Activated CD8-positive, alpha-beta T cell treated with anti-CD3 and anti-CD28 coated beads for 36 hours (primary cell): ENCODE results near the gene COPZ1. TPM values are rescaled to one million over a fixed set of nuclear protein-coding genes. Genes with fewer than 3 reads are reported as not detected.

Source experiments
- ATAC-seq: fragments of 200-7000 bp; cut with Tn5 transposase; one replicate; pipeline ENCODE4 v1.10.0; 2021; ENCODE audit warnings: mild to moderate bottlenecking, moderate library complexity
- CTCF ChIA-PET: fragments of 350-600 bp; sonication (Branson Sonifier 250); formaldehyde crosslinking; loops from one replicate; lab custom pipeline; 2021; ENCODE audit warnings: antibody characterized with exemption; lab: Charles Lee
- POLR2A ChIA-PET: fragments of 350-600 bp; sonication (Branson Sonifier 250); formaldehyde crosslinking; loops from one replicate; lab custom pipeline; 2021; ENCODE audit warnings: antibody characterized with exemption; lab: Charles Lee
- DNase-seq: peaks from one replicate; pipeline ENCODE4 v3.0.0-alpha.2; 2020
- H3K27ac Mint-ChIP-seq: one replicate; pipeline ENCODE4 v1.8.0; 2021; ENCODE audit warnings: mild to moderate bottlenecking, mixed read lengths
- H3K27me3 Mint-ChIP-seq: one replicate; pipeline ENCODE4 v1.8.0; 2021; ENCODE audit warnings: mixed read lengths
- H3K36me3 Mint-ChIP-seq: one replicate; pipeline ENCODE4 v1.8.0; 2021; ENCODE audit warnings: low read depth, mixed read lengths
- H3K4me1 Mint-ChIP-seq: one replicate; pipeline ENCODE4 v1.8.0; 2021; ENCODE audit warnings: low read depth, mixed read lengths
- H3K4me3 Mint-ChIP-seq: one replicate; pipeline ENCODE4 v1.8.0; 2021; ENCODE audit warnings: mild to moderate bottlenecking, moderate library complexity, mixed read lengths
- H3K9me3 Mint-ChIP-seq: one replicate; pipeline ENCODE4 v1.8.0; 2021; ENCODE audit warnings: mixed read lengths
- intact Hi-C: fragments of 100-400 bp; cut with micrococcal nuclease; formaldehyde crosslinking; loops from one replicate; pipeline ENCODE4 v1.10.0; 2022
- total RNA-seq, 2 experiments: library from RNA; stranded (reverse); gene quantifications; one replicate each; pipeline ENCODE4 v1.2.3, GENCODE V29; 2021
- TF ChIP-seq, protein P1 (sequence below): fragments of 200-600 bp; IDR thresholded peaks from one replicate; pipeline ENCODE4 v1.8.0; 2022; ENCODE audit warnings: antibody characterized with exemption, mild to moderate bottlenecking

Gene COPZ1
- total RNA-seq, 2 experiments from 2014 or later: 75.8 to 78.4 TPM

DNA sequence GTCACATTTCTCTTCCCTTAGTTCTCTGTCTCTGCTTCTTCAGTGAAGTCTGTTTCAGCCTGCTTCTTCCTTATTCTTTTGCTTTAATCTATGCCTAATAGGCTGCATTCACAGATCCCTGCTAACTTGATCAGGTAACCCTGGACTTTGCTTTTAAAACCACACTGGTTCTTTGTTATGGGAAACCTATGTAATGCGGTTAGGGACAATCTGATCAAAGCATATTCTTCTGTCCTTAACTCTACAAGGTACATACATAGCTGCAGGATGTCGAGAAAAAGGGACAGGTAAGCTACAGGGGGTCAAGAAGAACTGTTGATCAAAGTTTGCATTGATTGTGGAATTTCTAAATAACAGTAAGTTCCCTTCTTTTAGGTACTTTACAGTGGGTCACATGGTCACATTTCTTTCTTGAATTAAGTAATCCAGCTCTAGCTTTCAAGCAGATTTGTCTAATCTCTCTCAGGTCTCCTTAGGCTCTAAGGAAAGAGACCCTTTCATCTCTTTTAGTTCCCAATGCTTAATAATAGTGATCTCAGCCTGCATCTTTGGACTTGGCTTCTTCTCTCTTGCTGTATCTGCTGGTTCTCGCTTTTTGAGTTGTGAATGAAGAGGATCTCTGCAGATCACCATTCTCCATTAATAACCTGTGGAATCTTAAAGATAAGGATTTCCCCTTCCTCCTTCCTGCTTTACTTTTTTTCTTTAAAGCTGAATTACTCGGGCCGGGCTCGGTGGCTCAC, 3.8 kb downstream of the COPZ1 start:
- DNase-seq: no peak
- CTCF ChIA-PET: interaction anchor here (0.7 to 9.7 kb wide), 8 partner anchors 7 to 109 kb away, joined by 3 to 93 read pairs (median 4); no protein-coding TSS in a partner anchor
- peak overlapping the region; percentile 35 for H3K27ac Mint-ChIP-seq
- intact Hi-C loops: loop anchor here (5.0 kb wide), 1 partner anchor 34 kb away; the partner anchor contains the start of gene GPR84
- POLR2A ChIA-PET: interaction anchor here (0.6 to 1.3 kb wide), 3 partner anchors 9 to 54 kb away, joined by 3 to 5 read pairs (median 4); partner anchors contain the start of gene HNRNPA1
- TF ChIP-seq, protein P1, sequence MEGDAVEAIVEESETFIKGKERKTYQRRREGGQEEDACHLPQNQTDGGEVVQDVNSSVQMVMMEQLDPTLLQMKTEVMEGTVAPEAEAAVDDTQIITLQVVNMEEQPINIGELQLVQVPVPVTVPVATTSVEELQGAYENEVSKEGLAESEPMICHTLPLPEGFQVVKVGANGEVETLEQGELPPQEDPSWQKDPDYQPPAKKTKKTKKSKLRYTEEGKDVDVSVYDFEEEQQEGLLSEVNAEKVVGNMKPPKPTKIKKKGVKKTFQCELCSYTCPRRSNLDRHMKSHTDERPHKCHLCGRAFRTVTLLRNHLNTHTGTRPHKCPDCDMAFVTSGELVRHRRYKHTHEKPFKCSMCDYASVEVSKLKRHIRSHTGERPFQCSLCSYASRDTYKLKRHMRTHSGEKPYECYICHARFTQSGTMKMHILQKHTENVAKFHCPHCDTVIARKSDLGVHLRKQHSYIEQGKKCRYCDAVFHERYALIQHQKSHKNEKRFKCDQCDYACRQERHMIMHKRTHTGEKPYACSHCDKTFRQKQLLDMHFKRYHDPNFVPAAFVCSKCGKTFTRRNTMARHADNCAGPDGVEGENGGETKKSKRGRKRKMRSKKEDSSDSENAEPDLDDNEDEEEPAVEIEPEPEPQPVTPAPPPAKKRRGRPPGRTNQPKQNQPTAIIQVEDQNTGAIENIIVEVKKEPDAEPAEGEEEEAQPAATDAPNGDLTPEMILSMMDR: no peak
- no peak overlapping the region for H3K4me3 Mint-ChIP-seq
- H3K27me3 Mint-ChIP-seq: no peaks in the 10 kb centered on the region
- ATAC-seq: no peak
- peaks cover 5% of the 10 kb centered on the region for H3K36me3 Mint-ChIP-seq
- H3K4me1 Mint-ChIP-seq: peaks cover 54% of the 10 kb centered on the region
- no peaks in the 10 kb centered on the region for H3K9me3 Mint-ChIP-seq

DNA sequence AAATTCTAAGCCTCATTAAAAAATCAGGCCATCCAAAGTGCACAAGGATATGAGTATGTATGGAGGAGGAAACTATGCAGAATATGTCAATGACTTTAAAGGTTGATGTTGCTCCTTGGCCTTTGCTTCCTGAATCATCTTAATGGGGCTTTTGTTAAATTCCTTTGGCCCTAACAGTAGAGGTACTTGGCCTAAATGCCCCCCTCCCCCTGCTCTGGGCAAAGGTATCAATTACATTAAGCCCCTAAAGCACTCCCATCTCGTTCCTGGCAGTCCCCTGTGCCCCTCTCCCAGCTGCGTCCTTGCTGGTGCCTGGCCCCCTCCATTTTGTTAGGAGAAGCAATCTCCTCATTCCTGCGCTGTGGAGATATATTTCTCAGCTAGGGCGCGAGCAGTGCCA, 4.8 kb downstream of the COPZ1 start:
- DNase-seq (no peak), ATAC-seq (no peak)
- intact Hi-C loops: loop anchor here (5.0 kb wide), 1 partner anchor 33 kb away; the partner anchor contains the start of gene GPR84
- TF ChIP-seq, protein P1: no peak
- no peak overlapping the region for H3K27ac Mint-ChIP-seq
- ChIA-PET POLR2A (interaction anchor here (1.3 to 1.5 kb wide), 3 partner anchors 29 to 49 kb away, joined by 3 to 4 read pairs (median 3); partner anchors contain the start of gene HNRNPA1), CTCF (interaction anchor here (1.0 to 9.7 kb wide), 3 partner anchors 14 to 39 kb away, joined by 3 to 93 read pairs (median 5); no protein-coding TSS in a partner anchor)
- no peak overlapping the region for H3K4me3 Mint-ChIP-seq
- peaks cover 5% of the 10 kb centered on the region for H3K36me3 Mint-ChIP-seq
- peaks cover 50% of the 10 kb centered on the region for H3K4me1 Mint-ChIP-seq
- H3K27me3 Mint-ChIP-seq: no peaks in the 10 kb centered on the region
- H3K9me3 Mint-ChIP-seq: no peaks in the 10 kb centered on the region

DNA sequence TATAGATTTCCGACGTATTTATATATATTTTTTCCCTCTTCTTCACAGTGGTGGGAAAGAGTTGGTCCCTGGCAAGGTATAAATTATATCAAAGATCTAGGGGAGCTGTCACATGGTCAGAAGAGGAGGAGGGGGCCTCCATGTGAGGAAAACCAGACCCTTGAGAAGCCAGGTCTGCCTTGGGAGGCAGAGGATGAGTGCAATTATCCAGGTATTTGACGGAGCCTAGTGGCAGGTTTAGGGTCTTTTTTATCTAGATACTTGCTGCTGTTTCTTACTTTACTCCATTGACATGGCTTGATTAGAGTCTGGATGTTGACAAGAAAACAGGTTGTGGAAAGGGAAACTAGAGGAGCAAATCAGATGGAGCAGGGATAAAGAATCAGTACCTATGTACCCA, 5.5 kb downstream of the COPZ1 start:
- no peak overlapping the region for H3K4me3 Mint-ChIP-seq
- CTCF ChIA-PET: interaction anchor here (2.0 to 9.7 kb wide), 2 partner anchors 37 to 38 kb away, joined by 5 to 93 read pairs; no protein-coding TSS in a partner anchor
- TF ChIP-seq, protein P1: no peak
- peaks cover 2% of the 10 kb centered on the region for H3K36me3 Mint-ChIP-seq
- intact Hi-C loops: no loop called here
- H3K27me3 Mint-ChIP-seq: no peaks in the 10 kb centered on the region
- POLR2A ChIA-PET: interaction anchor here (1.4 to 1.5 kb wide), 2 partner anchors 28 to 44 kb away, joined by 3 to 4 read pairs; no protein-coding TSS in a partner anchor
- no peaks in the 10 kb centered on the region for H3K9me3 Mint-ChIP-seq
- no peak for DNase-seq
- ATAC-seq: no peak
- peak overlapping the region; percentile 76 for H3K27ac Mint-ChIP-seq
- peaks cover 50% of the 10 kb centered on the region for H3K4me1 Mint-ChIP-seq

DNA sequence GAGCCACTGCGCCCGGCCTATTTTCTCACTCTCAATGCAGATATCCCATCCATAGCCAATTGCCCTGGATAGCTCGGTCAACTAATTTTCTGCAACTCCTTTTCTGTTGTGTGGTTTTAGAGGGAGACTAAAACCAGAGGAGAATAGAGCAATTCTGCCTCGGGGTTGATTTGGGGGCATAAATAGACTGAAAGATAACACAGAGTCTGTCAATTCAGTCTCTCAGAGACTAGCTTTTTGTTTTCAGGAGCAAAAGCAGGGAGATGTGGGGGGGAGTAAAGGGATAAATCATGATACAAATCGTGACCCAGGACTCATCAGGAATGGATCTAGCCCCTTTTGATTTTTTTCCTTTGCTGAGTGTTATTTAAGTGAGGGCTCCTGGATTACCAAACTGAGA, 6.5 kb downstream of the COPZ1 start:
- intact Hi-C loops: no loop called here
- Mint-ChIP-seq H3K4me1 (peaks cover 50% of the 10 kb centered on the region), H3K27me3 (no peaks in the 10 kb centered on the region), H3K9me3 (no peaks in the 10 kb centered on the region), H3K27ac (peak overlapping the region; percentile 68), H3K36me3 (peaks cover 2% of the 10 kb centered on the region), H3K4me3 (no peak overlapping the region)
- ChIA-PET POLR2A (interaction anchor here (0.7 to 1.5 kb wide), 2 partner anchors 27 to 72 kb away, joined by 3 read pairs; no protein-coding TSS in a partner anchor), CTCF (interaction anchor here (0.8 to 8.9 kb wide), 5 partner anchors 28 to 68 kb away, joined by 3 to 97 read pairs (median 67); no protein-coding TSS in a partner anchor)
- ATAC-seq (no peak), DNase-seq (no peak)
- TF ChIP-seq, protein P1: no peak
